ENCODE results near the gene PHKB.

Gene PHKB

DNA sequence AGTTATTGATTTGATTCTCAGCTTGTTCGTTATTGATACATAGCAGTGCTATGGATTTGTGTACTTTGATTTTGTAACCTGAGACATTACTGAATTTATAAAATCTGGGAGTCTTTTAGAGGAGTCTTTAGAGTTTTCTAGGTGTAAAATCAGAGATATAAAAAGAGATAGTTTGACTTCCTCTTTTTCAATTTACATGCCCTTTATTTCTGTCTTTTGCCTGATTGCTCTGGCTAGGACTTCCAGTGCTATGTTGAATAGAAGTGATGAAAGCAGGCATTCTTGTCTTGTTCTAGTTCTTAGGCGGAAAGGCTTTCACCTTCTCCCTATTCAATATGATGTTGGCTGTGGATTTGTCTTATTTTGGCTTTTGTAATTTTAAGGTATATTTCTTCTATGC is 106.2 kb downstream of the PHKB start:
- no peak for DNase-seq (ENCODE audit: low read depth in 2 of 2)

DNA sequence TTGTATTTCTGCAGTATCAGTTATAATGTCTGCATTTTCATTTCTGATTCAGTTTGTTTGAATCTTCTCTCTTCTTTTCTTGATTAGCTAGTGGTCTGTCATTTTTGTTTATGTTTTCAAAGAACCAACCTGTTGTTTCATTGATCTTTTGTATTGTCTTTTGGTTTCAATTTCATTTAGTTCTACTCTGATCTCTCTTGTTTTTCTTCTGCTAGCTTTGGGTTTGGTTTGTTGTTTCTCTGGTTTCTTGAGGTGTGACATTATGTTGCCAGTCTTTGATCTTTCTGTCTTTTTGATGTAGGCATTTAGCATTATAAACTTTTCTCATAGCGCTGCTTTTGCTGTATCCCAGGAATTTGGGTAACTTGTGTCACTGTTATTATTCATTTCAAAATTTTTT is 107.2 kb downstream of the PHKB start:
- no peak for DNase-seq (ENCODE audit: low read depth in 2 of 2)

DNA sequence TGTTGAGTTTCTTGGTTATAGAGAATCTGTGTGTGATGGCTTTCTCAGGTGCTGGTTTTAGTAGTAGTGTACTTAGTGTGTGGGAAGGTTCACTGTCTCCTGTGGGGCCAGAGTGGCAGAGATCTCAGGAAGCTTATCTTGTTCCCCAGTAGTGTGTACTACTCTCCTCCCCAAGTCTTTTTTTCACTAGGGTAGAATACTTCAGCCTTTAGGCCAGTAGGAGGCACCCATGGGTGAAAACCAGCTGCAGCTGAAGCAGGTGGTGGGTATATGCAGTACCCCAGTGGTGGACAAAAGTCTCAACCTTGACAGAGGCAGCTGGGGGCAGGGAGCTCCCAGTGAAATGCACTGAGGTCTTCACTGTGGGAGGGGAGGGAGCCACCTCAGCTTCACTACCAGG is 109.9 kb downstream of the PHKB start:
- DNase-seq (ENCODE audit: low read depth in 2 of 2): no peak

DNA sequence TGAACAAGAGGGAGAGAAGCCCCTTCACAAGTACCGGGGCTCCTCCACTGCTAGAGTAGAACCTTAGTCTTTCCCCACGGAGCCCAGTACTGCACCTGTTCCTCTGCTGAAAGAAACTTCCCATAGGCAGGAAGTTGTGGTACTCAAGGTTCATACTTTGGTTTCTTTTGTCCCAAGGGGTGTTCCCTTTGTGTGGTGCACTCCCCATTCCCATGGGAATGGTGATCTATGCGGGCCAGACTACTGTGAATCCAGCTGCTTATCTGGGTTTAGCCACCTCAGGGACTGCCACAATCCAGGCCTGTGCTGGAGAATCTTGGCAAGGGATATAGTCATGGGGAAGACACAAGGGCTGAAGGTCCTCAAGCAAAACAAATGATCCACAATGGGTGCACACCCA is 110.6 kb downstream of the PHKB start:
- no peak for DNase-seq (ENCODE audit: low read depth in 2 of 2)

DNA sequence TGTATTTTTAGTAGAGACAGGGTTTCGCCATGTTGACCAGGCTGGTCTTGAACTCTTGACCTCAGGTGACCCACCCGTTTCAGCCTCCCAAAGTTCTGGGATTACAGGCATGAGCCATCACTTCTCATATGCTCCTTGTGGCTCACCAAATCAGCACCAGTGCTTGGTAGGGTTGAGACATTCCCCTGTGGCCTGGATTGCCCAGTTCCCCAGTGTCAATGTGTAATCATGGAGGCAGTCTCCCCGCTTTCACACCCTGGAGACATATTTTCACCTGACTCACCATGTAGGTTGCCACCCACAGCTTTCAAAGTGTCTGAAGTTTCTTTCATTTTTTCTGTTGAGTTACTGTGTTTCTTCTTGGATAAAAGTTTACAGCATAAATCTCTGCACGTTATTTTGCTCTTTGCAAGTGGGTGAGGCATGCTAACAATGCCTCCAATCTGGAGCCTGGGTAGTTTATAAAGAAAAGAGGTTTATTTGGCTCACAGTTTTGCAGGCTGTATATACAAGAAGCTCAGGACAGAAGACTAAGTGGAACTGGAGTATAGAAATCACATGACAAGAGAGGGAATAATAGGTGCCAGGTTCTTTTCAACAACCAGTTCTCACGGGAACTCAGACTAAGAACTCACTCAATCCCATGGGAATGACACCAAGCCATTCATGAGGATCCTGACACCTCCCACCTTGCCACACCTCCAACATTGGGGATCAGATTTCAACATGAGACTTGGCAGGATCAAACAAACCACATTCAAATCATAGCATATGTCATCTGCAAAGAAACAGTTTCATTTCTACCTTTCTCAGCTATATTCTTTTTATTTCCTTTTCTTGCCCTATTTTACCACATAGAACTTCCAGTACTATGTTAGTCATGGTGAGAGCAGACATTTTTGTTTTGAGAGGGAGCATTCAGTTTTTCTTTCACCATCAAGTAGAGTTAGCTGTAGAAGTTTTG is 113.2 kb downstream of the PHKB start:
- no peak for DNase-seq (ENCODE audit: low read depth in 2 of 2)

DNA sequence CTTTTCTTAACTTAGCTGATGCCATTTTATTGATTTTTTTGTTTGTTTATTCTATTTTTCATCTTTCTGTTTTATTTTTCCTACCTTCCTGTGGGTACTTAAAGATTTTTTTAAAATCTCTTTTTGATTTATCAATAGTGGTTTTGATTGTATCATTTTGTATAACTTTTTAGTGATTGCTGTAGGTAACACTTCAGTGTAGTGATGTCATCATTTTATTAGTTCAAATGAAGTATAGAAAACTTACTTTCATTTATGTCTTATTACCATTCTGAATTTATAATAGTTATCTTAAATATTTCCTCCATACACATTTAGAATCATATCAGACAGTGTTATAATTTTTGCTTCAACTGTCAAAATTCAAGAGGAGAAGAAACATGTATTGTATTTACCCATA is 115.9 kb downstream of the PHKB start:
- no peak for DNase-seq (ENCODE audit: low read depth in 2 of 2)

DNA sequence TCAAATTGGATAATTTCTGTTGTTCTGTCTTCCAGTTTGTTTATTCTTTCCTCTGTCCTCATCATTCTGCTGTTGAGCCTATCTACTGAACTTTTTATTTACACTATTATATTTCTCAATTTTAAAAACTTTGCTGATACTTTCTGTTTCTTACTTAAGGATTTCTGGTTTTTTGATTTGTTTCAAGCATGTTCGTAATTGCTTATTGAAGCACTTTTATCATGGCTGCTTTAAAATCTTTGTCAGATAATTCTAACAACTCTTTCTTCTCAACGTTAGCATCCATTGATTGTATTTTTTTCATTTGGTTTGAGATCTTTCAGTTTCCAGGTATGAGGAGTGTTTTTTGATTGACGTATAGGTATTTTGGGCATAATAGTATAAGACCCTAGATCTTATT is 116.9 kb downstream of the PHKB start:
- DNase-seq (ENCODE audit: low read depth in 2 of 2): no peak

DNA sequence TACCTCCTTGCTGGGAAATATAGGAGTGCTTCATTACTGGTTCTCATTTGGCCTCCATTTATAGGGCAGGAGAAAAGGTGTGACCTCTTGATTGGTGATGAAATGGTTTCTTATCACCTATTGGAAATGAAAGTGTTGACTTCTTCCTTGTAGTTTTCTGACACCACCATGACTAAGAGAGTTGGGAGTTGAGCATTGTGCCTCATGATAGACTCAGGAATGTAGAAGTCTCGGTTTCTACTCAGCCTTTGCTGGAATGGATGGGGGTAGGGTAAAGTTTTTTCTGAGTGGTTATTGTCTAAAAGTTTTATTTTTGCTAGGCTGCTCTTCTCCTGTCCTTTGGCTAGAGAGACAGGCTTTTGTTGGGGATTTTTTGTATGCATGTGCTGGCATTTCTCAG is 117.4 kb downstream of the PHKB start:
- no peak for DNase-seq (ENCODE audit: low read depth in 2 of 2)

DNA sequence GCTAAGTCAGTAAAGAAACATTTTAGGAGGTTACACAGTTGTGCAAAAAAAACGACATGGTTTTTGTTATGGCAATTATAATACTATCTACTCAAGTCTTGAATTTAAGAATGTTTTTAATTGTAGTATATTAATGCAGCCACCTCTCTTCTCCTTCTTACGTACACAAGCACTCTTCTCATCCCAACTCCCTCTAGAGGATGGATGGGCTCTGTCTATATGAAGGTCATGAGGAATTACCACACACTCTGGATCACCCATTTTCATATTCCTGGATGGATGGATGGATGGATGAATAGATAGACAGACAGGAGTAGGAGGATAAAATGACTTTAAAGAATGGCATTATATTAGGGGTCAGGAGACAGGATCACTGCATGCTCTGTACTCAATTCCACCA is 120.0 kb downstream of the PHKB start:
- DNase-seq (ENCODE audit: low read depth in 2 of 2): no peak

DNA sequence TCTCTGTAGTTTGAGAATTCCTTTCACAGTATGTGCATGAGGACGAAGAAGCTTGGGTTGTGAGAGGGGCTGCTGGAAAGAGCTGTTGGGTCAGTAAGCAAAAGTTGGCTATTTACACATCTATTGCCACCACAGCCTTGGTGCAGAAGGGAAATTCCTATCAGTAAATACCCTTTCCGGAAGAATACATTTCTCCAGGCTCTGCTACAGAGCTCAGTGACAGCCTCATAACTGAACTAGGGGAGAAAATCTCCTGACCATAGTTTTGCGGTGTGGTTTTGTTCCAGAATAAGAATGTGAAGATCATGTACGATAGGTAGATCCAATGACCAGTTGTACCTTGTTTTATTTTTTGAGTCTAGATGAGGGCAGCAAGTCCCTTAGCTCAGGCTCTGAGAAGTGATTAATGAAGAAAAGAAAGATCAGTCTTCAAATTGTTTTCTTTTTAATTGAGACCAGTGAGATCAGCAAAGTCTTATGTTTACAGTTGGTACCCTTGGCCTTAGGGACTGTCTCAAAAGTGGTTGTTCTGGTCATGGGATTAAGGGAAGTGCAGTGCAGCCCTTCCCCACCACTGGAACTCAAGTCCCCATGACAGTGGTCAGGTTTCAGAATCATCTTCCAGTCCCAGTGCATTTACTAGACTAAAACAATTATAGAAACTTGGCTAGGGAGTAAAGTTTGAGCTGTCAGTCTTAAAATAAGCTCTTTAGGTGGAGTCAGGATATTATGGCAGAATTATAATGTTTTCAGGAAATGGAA is 123.5 kb downstream of the PHKB start:
- DNase-seq (ENCODE audit: low read depth in 2 of 2): no peak

DNA sequence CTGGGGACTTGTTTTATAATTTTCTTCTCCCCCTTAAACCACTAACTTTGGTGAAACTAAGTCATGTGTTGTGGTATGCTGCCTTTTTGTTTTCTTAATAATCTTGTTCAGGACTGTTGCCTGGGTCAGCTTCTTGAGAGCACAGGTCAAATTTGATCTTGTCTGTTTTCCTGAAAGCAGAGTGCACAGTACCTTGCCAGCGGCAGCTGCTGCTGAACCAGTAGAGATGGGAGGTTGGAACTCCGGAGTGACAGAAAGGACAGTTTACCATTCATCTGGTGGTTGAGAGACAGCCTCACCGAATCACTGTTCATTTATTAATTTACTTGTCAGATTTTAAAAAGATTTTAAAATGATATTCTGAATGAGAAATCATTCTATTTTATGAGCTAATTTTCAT is 125.0 kb downstream of the PHKB start:
- DNase-seq (ENCODE audit: low read depth in 2 of 2): no peak

DNA sequence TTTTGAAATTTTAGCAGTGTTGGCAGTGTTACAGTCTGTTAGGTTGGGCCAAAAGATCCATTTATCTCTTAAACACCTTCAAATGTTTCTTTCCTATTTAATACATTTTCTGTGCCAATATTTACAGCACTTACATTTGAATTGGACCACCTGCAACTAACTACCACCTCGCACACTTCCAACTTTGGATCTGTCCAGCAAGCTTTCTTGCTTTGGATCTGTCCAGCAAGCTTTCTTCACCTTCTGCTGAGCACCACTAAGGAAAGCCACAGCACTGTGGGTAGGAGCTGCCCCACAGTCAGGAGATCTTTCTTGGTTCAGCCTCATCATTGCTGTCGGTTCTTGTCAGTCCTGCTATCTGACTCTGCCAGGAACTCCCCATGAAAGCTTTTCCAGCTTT is 129.3 kb downstream of the PHKB start:
- DNase-seq (ENCODE audit: low read depth in 2 of 2): no peak

DNA sequence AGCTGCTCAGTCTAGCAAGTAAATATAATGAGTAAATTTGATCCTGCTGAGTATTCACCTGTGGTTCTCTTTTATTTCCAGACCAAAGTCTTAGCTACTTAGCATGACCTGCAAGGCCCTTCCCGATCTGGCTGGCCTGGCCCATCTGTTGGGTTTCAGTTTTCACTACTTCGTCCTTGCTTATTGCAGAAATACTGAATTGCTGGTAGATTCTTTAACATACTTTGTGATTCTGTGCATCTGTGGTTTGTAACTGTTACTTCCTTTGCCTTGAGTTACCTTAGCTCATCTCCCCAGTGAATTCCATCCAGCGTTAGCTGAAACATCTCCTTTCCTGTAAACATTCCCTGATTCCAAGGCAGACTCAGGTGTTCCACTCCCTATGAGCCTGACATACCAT is 131.1 kb downstream of the PHKB start:
- DNase-seq (ENCODE audit: low read depth in 2 of 2): no peak

DNA sequence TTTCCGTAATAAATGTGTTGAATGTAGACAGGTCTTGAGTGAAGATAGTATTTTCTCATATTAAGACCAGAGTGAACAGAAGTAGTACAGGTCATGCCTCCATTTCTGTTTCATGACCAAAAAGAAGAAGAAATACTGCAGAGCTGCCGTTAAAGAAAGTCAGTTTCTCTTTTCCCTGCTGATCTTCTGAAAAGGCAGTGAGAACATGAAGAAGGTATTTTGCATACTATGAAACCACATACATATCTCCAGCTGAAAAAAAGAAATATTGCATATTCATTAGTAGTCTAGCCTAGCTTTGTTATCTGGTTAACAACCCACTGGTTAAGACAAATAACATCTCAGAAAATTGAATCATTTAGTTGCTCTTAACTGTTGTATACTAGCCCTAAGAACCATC is 138.4 kb downstream of the PHKB start:
- DNase-seq (ENCODE audit: low read depth in 2 of 2): no peak

DNA sequence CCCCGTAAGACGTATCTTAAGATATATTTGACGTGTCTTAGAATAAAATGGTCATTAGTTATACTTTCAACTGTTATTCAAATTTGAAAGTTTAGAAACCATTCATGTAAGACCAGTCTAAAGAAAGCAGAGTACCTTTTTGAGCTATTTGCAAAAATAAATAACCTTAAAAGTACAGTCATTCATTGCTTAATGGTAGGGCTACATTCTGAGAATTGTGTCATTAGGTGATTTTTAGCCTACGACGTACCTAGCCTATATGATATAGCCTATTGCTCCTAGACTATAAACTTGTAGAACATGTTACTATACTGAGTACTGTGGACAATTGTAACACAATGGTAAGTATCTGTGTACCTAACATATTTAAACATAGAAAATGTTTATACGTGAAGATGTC is 139.2 kb downstream of the PHKB start:
- DNase-seq (ENCODE audit: low read depth in 2 of 2): no peak

DNA sequence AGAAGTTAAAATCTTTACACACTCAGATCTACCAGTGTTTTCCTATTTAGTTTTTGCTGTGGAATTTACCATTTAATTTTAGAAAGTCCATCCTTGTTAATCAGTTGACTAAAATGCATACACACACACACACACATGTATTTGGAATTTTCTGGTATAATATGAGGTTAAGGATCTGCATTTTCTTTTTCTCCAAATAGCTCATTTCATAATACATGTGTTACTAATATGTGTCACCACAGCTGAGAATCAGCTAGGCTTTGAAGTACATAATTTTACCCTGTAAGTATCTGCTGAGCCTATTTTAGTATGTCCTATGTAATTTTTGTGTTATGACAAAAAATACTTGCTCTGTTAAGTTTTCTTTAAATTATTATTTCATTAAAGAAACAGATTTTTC is 143.2 kb downstream of the PHKB start:
- DNase-seq (ENCODE audit: low read depth in 2 of 2): no peak

DNA sequence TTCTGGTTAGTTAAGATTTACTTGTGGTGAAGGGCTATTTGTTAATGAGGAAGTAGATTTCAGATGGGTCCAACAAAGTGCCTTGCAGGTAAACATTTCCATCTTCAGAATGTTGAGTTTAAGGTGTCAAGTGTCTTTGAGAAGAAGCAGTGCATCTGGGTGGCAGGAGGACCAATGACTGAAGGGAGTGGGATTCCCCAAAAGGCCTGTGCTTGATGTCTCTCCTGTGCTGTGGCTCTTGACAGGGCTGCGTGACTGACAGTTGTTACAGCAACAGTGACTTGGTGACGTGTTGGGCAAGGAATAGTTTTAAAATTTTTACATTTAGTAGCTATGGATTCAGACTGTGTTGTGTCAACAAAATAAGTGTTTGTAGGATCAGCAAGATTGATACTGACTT is 149.9 kb downstream of the PHKB start:
- no peak for DNase-seq (ENCODE audit: low read depth in 2 of 2)

DNA sequence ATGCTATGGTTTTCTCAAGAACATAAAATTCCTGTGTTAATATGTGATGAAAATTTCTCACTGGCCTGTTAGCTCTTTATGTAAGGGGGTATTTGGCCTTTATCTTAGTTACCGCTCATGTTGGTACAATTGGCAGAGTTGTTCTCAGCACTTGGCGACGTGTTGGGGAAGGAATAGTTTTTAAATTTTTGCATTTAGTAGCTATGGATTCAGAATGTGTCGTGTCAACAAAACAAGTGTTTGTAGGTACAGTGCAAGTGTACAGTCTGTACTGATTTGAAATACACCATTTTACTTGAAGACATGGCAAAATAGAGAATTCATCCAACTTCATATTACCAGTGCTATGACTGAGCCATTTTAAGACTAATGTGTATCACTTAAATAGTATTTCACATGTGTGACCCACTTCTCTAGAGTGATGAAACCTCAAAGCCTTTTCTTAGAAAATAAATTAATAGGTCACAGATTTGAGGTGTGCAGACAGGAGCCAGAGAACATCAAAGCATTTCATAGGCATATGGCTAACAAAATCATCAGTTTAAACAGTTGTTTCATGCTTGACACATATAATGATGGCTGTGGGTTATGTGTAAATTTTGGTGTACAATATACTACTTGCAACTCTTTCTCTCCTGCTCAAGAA is 150.8 kb downstream of the PHKB start:
- DNase-seq (ENCODE audit: low read depth in 2 of 2): no peak

DNA sequence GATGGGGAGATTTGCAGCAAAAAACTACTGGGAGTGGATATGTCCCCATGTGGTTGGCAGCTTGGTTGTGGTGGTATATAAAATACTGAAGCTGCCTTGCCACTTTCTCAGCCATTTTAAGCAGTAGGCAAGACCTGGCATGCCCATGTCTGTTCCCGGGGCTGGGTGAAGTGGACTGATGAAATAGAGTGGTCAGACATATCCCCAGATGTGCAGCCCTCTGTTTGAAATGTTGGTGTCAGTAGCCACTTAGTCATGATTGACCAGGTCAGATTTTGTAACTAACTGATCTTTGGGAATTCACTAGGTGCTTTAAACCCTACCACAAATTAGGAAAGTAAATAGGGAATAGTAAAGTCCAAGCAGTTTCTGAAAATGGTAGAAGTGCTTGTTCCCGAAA is 151.6 kb downstream of the PHKB start:
- no peak for DNase-seq (ENCODE audit: low read depth in 2 of 2)

DNA sequence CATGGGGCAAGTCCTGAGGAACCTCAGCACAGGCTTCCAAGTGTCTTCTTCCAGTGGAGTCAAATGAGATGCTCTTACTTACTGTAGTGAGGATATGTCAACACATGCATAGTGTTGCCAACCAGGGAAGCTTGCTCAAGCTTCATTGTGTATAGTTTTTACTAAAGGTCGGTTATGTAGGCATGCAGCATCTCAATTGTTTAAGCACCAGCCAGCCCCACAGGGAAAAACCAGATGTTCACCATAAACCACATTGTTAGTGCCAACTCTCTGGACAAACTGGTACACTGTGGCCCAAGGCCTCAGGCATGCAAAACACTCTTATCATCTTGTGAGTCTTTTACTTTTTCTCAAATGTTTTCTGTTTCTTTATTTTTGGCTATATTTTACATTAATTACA is 152.1 kb downstream of the PHKB start:
- DNase-seq (ENCODE audit: low read depth in 2 of 2): no peak

DNA sequence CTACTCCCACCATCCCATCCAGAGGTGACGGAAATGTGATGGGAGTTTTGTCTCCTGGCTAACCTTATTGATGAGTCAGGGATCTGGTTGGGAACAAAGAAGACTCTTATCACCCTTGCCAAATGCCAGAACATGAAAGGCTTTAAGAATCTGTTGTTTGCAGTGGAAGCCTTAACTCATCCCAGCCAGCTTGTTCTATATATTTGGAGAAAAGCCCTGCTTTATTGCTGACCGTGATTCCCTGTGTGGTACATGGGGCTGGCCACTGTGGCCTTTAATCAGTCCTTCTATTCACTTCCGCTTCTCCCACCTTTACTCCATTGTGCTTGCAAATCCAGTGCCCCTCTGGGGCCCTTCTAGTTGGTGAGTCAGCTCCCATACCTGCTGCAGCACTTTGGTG is 156.6 kb downstream of the PHKB start:
- DNase-seq (ENCODE audit: low read depth in 2 of 2): no peak

DNA sequence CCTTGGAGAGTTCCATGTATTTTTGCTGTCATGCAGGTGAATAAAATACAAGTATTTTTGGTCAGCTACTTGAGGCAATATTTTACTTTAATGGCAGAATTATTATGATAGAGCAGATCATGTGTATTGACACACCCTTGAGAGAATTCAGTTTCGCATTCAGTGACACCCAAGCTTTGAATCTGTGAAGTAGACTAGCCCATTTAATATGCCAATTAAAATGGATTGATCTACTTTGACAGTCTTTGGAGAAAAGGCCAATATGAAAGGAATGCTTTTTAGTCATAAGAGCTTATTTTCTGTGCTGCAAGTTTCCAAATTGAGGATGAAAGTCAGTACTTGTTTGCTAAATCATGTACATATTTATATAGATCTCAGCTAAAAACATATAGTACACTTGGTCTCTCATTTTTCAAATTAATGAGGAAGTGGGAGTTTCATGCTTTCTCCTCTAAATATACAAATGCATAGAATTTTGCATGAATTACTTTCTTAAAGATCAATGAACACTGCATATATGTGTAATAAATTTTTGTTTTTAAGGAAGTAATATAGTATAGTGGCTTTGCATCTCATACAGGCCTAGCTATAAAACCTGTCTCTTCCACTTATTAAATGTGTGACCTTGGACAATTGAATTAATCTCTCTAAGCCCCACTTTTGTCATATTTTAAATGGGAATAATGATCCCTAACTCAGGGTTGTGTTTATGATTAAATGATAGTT is 161.5 kb downstream of the PHKB start:
- DNase-seq (ENCODE audit: low read depth in 2 of 2): no peak
